Liver (tissue), 9 donors: Measurements from ENCODE around the gene GRK2. TPM values are rescaled to one million over a fixed set of nuclear protein-coding genes. Genes with fewer than 3 reads are reported as not detected.

Experiments
- DNase-seq: peaks from one replicate; pipeline ENCODE4 v3.0.0-alpha.2; 2017; ENCODE audit warnings: low spot score
- H3K27ac ChIP-seq, 2 donors: one replicate each; pipeline ENCODE4 v1.7.0; 2013; ENCODE audit warnings: inconsistent platforms in 2 of 2, low read length in 2 of 2, control low read depth in 1 of 2, low read depth in 1 of 2, mild to moderate bottlenecking in 1 of 2
- H3K27me3 ChIP-seq, 4 donors: one replicate each; pipeline versions ENCODE4 v1.6.1 to v1.7.0; 2013; ENCODE audit warnings: low read length in 3 of 4, inconsistent platforms in 1 of 4, mild to moderate bottlenecking in 1 of 4, moderate library complexity in 1 of 4; ENCODE audit not compliant: control insufficient read depth in 4 of 4, insufficient read depth in 4 of 4
- H3K36me3 ChIP-seq, 4 donors: one replicate each; pipeline versions ENCODE4 v1.6.1 to v1.7.0; 2013; ENCODE audit warnings: low read length in 3 of 4, mild to moderate bottlenecking in 3 of 4, low read depth in 1 of 4, moderate library complexity in 1 of 4; ENCODE audit not compliant: control insufficient read depth in 4 of 4, insufficient read depth in 3 of 4
- H3K4me1 ChIP-seq, 4 donors: one replicate each; pipeline versions ENCODE4 v1.6.1 to v1.7.0; 2013; ENCODE audit warnings: low read length in 3 of 4, mild to moderate bottlenecking in 3 of 4, moderate library complexity in 1 of 4; ENCODE audit not compliant: control insufficient read depth in 4 of 4, insufficient read depth in 4 of 4
- H3K4me3 ChIP-seq, 3 donors: one replicate each; pipeline versions ENCODE4 v1.6.1 to v1.7.0; 2013; ENCODE audit warnings: low read length in 3 of 3, control low read depth in 1 of 3, low read depth in 1 of 3, mild to moderate bottlenecking in 1 of 3
- H3K9ac ChIP-seq, 2 donors: one replicate each; pipeline ENCODE4 v1.7.0; 2013; ENCODE audit warnings: low read length in 2 of 2, mild to moderate bottlenecking in 2 of 2, moderate library complexity in 2 of 2, control low read depth in 1 of 2, low read depth in 1 of 2
- H3K9me3 ChIP-seq, 4 donors: one replicate each; pipeline versions ENCODE4 v1.6.1 to v1.7.0; 2013; ENCODE audit warnings: low read length in 3 of 4; ENCODE audit not compliant: control insufficient read depth in 4 of 4
- EGR1 ChIP-seq, 2 donors: IDR thresholded peaks; 2 replicates each; pipeline ENCODE4 v1.6.1; 2016 to 2018; ENCODE audit warnings: antibody characterized with exemption in 2 of 2, low read depth in 2 of 2
- FOXA1 ChIP-seq: IDR thresholded peaks from 2 replicates; pipeline ENCODE4 v1.6.1; 2016; ENCODE audit warnings: antibody characterized with exemption
- FOXA2 ChIP-seq: IDR thresholded peaks from 2 replicates; pipeline ENCODE4 v1.6.1; 2016; ENCODE audit warnings: antibody characterized with exemption
- GABPA ChIP-seq, 2 donors: IDR thresholded peaks in 1 of 2; conservative IDR thresholded peaks in 1 of 2; 2 replicates each; pipeline ENCODE4 v1.6.1; 2016; ENCODE audit warnings: antibody characterized with exemption in 2 of 2, mild to moderate bottlenecking in 1 of 2, moderate library complexity in 1 of 2
- HNF4A ChIP-seq, 2 donors: conservative IDR thresholded peaks; 2 replicates each; pipeline ENCODE4 v1.6.1; 2016; ENCODE audit warnings: antibody characterized with exemption in 2 of 2, mild to moderate bottlenecking in 2 of 2
- HNF4G ChIP-seq: IDR thresholded peaks from 2 replicates; pipeline ENCODE4 v1.6.1; 2016; ENCODE audit warnings: antibody characterized with exemption
- JUND ChIP-seq, 2 donors: IDR thresholded peaks; 2 replicates each; pipeline ENCODE4 v1.6.1; 2016; ENCODE audit warnings: antibody characterized with exemption in 2 of 2
- NR2F2 ChIP-seq: IDR thresholded peaks from 2 replicates; pipeline ENCODE4 v1.6.1; 2016; ENCODE audit warnings: antibody characterized with exemption
- RAD21 ChIP-seq, 2 donors: IDR thresholded peaks; 2 replicates each; pipeline ENCODE4 v1.6.1; 2016; ENCODE audit warnings: antibody characterized with exemption in 2 of 2, mild to moderate bottlenecking in 2 of 2
- RXRA ChIP-seq, 2 donors: IDR thresholded peaks; 2 replicates each; pipeline ENCODE4 v1.6.1; 2017 to 2018; ENCODE audit warnings: antibody characterized with exemption in 2 of 2, mild to moderate bottlenecking in 1 of 2
- SP1 ChIP-seq: IDR thresholded peaks from 2 replicates; pipeline ENCODE4 v1.6.1; 2018; ENCODE audit warnings: antibody characterized with exemption, mild to moderate bottlenecking
- TAF1 ChIP-seq: conservative IDR thresholded peaks from 2 replicates; pipeline ENCODE4 v1.6.1; 2016; ENCODE audit warnings: antibody characterized with exemption, mild to moderate bottlenecking
- YY1 ChIP-seq: IDR thresholded peaks from 2 replicates; pipeline ENCODE4 v1.6.1; 2016; ENCODE audit warnings: antibody characterized with exemption, mild to moderate bottlenecking
- WGBS: extraction: QIAGEN DNeasy Blood & Tissue Kit; methylation state at CpG from one replicate; pipeline ENCODE4 v1.1.7; 2013; 5-methylcytosine and 5-hydroxymethylcytosine counted together
- polyA plus RNA-seq, 2 donors: library from polyadenylated mRNA; stranded (reverse) in 1 of 2; unstranded in 1 of 2; fragments of 200-250 nt in 1 of 2; fragments of >200 nt in 1 of 2; fragmentation: Nextera tagmentation in 1 of 2; extraction: Ambion mirVana in 1 of 2; gene quantifications; one replicate each; pipeline versions ENCODE4 v1.2.1 to v1.2.3, GENCODE V29; 2013 to 2015
- total RNA-seq, 2 donors: library from RNA; depleted of rRNA; stranded (reverse); fragments of >200 nt; gene quantifications; one replicate each; pipeline ENCODE4 v1.2.3, GENCODE V29; 2014
- TF ChIP-seq, protein P1 (sequence below): IDR thresholded peaks from 2 replicates; pipeline ENCODE4 v1.6.1; 2016; ENCODE audit warnings: antibody characterized with exemption
- TF ChIP-seq, protein P2 (sequence below): IDR thresholded peaks from 2 replicates; pipeline ENCODE4 v1.6.1; 2016; ENCODE audit warnings: antibody characterized with exemption
- TF ChIP-seq, protein P3 (sequence below): IDR thresholded peaks from 2 replicates; pipeline ENCODE4 v1.6.1; 2016; ENCODE audit warnings: antibody characterized with exemption, mild to moderate bottlenecking
- TF ChIP-seq, protein P4 (sequence below): IDR thresholded peaks from 2 replicates; pipeline ENCODE4 v1.6.1; 2016; ENCODE audit warnings: antibody characterized with exemption
- TF ChIP-seq, protein P5 (sequence below): fragments of 150-350 bp; IDR thresholded peaks from 2 replicates; pipeline ENCODE4 v1.5.1; 2017; ENCODE audit warnings: improper control_type of control experiment, low read depth, low read length; ENCODE audit not compliant: missing input control
- donor health status: healthy.
- donor health status: healthy.
- donor health status: healthy.
- donor health status: healthy.
- donor health status: healthy.

Gene GRK2
- total and polyA plus RNA-seq, 4 donors, result 13.4 to 41.4 (median 31.7) TPM

DNA sequence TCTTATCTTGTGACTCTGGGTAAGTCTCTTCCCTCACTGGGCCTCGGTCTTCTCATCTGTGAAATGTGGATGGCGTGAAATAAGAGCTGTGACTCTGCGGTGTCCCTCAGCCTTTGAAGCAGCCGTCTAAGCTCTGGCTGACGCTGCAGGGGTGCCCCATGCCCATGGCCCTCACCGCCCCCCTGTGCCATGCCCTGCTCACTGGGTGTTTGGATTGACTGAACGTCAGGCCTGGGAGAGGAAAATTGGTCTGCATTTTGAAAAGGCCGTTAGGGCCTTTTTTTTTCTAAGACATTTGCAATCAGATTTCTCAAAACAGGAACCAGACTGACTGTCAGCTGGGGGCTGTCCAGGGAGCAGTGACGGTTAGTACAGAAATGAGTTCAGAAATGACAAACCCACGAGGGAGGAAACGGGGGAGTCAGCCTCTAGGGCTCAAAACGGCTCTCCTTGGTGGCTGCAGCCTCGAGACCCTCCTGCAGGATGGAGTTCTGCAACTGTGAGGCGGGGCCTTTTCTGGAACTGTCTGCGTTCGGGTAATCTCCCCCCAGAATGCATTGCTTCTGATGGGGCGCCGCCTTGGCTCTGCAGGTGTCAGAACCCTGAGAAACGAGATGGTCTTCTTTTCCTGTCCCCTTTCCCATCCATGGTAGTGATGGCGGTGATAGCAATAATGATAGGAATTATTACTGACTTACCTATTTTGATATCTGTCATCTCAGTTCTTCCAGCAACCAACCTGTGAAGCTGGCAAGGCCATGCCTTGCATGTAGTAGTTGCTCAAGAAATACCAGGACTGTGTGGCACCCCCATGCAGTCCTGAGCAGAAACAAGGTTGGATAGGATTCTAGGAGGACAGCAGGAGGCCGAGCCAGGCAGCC is 2.0 kb downstream of the GRK2 start:
- Histone ChIP-seq H3K9me3 (no peaks in the 10 kb centered on the region), H3K27me3 (no peaks in the 10 kb centered on the region), H3K36me3 (no peaks in the 10 kb centered on the region), H3K9ac (peak overlapping the region; percentile 73 to 77), H3K4me3 (peak overlapping the region in 2 of 3 donors; percentile 79), H3K27ac (peak overlapping the region; percentile 84 to 85), H3K4me1 (peaks cover 13 to 72% (median 50%) of the 10 kb centered on the region in 4 donors)
- no peak for DNase-seq
- WGBS, result 68% methylated on average over 21 of the region's 21 CpGs
- no peak for TF ChIP-seq JUND (IDR thresholded peaks at IDR 0.05)
- TF ChIP-seq RXRA (IDR thresholded peaks at IDR 0.05), result no peak
- no peak for TF ChIP-seq HNF4A (conservative IDR thresholded peaks at IDR 0.05)
- no peak for TF ChIP-seq FOXA2
- TF ChIP-seq YY1, result no peak
- no peak for TF ChIP-seq HNF4G
- TF ChIP-seq RAD21 (IDR thresholded peaks at IDR 0.05), result no peak
- TF ChIP-seq, protein P1, sequence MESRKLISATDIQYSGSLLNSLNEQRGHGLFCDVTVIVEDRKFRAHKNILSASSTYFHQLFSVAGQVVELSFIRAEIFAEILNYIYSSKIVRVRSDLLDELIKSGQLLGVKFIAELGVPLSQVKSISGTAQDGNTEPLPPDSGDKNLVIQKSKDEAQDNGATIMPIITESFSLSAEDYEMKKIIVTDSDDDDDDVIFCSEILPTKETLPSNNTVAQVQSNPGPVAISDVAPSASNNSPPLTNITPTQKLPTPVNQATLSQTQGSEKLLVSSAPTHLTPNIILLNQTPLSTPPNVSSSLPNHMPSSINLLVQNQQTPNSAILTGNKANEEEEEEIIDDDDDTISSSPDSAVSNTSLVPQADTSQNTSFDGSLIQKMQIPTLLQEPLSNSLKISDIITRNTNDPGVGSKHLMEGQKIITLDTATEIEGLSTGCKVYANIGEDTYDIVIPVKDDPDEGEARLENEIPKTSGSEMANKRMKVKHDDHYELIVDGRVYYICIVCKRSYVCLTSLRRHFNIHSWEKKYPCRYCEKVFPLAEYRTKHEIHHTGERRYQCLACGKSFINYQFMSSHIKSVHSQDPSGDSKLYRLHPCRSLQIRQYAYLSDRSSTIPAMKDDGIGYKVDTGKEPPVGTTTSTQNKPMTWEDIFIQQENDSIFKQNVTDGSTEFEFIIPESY, result no peak
- no peak for TF ChIP-seq TAF1
- TF ChIP-seq NR2F2, result no peak
- TF ChIP-seq GABPA (IDR thresholded peaks at IDR 0.05 in 1 of 2, conservative IDR thresholded peaks at IDR 0.05 in 1 of 2), result no peak
- TF ChIP-seq, protein P2, sequence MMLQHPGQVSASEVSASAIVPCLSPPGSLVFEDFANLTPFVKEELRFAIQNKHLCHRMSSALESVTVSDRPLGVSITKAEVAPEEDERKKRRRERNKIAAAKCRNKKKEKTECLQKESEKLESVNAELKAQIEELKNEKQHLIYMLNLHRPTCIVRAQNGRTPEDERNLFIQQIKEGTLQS, result no peak
- TF ChIP-seq FOXA1, result no peak
- TF ChIP-seq, protein P3, sequence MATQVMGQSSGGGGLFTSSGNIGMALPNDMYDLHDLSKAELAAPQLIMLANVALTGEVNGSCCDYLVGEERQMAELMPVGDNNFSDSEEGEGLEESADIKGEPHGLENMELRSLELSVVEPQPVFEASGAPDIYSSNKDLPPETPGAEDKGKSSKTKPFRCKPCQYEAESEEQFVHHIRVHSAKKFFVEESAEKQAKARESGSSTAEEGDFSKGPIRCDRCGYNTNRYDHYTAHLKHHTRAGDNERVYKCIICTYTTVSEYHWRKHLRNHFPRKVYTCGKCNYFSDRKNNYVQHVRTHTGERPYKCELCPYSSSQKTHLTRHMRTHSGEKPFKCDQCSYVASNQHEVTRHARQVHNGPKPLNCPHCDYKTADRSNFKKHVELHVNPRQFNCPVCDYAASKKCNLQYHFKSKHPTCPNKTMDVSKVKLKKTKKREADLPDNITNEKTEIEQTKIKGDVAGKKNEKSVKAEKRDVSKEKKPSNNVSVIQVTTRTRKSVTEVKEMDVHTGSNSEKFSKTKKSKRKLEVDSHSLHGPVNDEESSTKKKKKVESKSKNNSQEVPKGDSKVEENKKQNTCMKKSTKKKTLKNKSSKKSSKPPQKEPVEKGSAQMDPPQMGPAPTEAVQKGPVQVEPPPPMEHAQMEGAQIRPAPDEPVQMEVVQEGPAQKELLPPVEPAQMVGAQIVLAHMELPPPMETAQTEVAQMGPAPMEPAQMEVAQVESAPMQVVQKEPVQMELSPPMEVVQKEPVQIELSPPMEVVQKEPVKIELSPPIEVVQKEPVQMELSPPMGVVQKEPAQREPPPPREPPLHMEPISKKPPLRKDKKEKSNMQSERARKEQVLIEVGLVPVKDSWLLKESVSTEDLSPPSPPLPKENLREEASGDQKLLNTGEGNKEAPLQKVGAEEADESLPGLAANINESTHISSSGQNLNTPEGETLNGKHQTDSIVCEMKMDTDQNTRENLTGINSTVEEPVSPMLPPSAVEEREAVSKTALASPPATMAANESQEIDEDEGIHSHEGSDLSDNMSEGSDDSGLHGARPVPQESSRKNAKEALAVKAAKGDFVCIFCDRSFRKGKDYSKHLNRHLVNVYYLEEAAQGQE, result no peak
- no peak for TF ChIP-seq EGR1 (IDR thresholded peaks at IDR 0.05; ENCODE audit: low read depth in 2 of 2)
- TF ChIP-seq, protein P4, sequence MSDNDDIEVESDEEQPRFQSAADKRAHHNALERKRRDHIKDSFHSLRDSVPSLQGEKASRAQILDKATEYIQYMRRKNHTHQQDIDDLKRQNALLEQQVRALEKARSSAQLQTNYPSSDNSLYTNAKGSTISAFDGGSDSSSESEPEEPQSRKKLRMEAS, result no peak
- TF ChIP-seq SP1, result no peak
- TF ChIP-seq, protein P5, sequence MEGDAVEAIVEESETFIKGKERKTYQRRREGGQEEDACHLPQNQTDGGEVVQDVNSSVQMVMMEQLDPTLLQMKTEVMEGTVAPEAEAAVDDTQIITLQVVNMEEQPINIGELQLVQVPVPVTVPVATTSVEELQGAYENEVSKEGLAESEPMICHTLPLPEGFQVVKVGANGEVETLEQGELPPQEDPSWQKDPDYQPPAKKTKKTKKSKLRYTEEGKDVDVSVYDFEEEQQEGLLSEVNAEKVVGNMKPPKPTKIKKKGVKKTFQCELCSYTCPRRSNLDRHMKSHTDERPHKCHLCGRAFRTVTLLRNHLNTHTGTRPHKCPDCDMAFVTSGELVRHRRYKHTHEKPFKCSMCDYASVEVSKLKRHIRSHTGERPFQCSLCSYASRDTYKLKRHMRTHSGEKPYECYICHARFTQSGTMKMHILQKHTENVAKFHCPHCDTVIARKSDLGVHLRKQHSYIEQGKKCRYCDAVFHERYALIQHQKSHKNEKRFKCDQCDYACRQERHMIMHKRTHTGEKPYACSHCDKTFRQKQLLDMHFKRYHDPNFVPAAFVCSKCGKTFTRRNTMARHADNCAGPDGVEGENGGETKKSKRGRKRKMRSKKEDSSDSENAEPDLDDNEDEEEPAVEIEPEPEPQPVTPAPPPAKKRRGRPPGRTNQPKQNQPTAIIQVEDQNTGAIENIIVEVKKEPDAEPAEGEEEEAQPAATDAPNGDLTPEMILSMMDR, result no peak
